NCI-H2227 (cell line): Measurements from ENCODE around the gene LRP1B.
"Not testable (repeated sequence)": the region's sequence is repeated elsewhere in the genome, so short reads cannot be mapped to it uniquely, and the experiment has no call there.

Experiments
- DNase-seq: peaks from one replicate; lab custom pipeline; 2025; ENCODE audit not compliant: unreplicated experiment; lab: John Stamatoyannopoulos, UW

Gene LRP1B

DNA sequence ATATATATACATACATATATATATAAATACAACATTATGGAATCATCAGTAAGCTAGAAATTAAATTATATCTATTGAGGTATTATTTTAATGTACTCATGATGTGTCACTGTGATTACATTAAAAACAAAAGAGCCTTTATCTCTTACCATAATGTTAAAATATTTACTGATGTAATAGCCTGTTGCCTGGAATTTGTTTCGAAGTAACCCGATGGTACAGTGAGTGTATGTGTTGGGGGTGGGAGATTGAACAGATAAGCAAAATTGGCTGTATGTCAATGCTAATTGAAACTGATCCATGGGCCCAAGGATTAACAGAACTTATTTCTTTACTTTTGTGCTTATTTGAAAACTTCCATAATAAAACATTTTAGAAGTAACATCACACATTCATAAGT lies 1473.2 kb downstream of the LRP1B start:
- no peak for DNase-seq

DNA sequence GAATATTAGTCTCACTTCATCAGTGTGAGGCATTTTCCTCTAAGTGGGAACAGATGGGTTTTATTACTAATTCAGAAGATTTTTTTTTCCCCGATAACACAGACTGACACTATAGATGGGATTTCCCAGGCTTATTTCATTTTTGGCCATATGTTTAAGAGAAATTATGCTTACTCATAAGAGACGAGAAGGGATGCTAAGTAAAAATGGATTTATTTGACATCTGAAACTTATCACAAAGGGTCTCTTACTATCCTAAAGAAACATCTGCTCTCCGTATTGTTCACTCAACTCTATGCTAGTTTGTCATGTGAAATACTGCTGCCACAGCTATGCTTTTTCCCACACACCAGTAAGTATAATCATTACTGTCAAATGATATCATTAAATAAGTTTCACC lies 1476.3 kb downstream of the LRP1B start:
- no peak for DNase-seq

DNA sequence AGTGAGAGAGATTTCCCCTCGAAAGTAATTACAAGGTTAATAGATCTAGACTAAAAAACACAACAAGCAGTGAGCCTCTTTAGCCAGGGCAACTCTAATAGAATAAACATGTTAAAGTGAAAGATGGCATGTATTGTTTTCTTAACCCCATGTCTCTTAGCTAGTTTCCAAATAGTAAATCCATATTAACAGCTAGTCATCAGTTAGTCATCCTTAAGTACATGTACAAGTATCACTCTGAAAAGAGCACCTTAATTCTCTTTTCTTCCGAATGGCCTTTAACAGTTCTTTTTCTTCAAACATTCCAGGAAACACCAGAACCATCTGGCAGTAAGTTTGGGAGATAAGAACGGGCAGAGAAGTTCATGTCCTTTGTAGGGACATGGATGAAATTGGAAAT lies 1480.0 kb downstream of the LRP1B start:
- DNase-seq, result no peak

DNA sequence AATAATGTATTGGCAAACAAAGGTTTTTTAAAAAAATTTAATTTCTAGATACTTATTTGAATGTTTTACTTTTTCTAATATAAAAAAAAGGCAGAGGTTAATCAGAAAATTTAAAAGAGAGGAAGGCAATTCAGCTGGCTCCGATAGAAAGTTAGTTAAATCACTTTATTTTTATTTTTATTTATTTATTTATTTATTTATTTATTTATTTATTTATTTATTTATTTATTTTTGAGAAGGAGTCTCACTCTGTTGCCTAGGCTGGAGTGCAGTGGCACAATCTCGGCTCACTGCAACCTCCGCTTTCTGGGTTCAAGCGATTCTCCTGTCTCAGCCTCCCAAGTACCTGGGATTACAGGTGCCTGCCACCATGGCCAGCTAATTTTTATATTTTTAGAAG lies 1480.7 kb downstream of the LRP1B start:
- not testable (repeated sequence) for DNase-seq

DNA sequence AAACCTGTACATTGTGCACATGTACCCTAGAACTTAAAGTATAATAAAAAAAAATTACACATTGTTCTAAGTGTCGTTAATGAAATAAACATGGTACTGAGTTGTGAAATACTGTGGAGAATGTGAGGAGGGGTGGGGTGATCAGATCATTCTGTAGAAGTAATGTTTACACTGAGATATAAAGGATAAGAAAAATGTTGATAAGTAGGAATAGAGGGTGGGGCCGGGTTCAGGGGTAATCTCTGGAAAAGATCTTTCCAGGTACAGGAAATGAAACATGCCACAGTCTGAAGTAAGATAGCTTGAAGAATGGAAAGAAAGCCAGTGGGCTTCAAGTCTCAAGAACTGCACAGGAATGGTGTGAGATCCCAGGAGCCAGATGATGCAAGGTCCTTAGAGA lies 1482.4 kb downstream of the LRP1B start:
- DNase-seq, result no peak

DNA sequence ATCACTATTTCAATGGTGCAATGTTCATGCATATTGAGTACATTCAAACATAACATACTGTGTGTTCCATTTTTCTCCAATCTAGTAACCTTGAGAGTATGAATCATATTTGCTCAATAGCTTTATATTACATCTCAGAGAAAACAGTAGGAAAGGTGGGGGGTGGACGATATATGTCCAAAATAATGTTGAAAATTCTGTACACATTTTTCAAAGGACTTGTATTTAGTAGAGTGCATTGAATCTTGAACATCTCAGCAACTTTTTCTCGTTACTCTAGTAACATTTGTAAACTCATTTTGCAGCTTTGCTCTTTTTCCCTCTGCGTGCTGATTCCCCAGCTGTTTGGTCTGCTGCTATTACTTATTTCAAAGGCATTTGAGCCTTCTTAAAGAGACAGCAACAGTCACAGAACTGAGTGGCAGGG lies 1487.0 kb downstream of the LRP1B start:
- peak; percentile 13 for DNase-seq

DNA sequence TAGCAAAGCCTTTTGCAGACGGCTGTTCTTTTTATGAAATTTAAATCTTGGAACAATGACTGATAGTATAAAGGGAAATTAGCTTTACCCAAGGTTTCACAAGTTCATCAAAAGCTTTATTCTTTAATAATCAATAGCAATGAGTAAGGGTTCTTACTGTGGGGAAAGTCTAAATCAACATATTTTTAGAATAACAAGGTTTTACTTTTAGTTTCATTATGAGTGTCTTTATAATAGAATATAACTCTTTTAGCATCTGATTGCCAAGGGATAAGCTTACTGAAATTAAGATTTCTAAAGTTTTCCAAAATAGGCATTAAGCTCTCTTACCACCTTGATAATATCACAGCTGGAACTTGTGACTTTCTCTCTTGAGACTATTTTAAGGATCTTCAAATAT lies 1489.7 kb downstream of the LRP1B start:
- no peak for DNase-seq

DNA sequence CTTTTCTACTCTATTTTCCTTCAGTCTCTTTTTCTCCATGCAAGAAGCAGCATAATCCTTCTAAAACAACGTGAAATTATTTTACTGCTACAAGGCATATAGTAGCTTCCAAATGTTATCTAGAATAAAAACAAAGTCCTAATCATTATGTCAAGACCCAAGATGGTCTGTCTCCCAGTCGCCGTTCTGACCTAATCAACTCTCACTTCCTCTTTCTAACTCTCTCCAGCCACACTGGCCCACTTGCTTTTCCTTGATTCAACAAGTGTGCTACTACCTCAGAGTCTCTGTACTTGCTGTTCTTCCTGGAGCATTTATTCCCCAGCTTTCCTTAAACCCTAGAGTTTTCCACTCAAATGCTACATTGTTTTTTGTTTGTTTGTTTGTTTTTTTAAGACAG lies 1491.2 kb downstream of the LRP1B start:
- no peak for DNase-seq

DNA sequence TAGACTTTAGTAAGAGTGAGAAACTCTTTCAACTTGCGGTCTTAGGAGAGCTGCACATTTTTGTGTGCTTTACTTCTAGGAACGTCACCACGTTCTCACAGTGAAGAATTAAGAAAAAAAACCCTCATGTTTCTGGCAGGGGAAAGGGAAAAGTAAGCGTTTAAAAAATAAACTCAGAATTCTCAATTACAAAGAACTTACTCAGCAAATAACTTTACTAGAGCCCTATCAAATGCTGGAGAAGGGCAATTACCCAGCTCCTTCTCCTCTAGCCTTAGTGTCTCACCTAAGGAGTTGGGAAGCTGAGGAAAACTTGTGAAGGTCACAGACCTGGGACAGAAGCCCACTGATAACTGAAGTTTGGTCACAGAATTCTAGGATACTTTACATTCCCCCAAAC lies 1500.3 kb downstream of the LRP1B start:
- no peak for DNase-seq

DNA sequence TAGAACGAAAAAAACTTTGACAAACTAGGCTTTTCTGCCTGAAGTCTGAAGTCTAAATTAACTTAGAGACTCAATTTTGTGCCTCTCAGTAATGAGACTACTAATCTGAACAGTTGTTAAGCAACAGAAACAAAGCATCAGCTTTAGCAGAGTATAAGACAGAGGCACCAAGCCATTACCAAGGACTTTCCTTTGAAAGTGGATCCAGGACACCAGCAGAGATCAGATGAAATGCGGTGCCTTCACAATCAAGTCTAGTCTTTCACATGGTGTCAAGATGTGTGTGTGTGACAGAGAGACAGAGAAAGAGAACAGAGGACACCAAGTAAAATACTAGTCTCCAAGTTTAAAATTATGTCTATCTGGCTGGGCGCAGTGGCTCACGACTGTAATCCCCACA lies 1502.9 kb downstream of the LRP1B start:
- no peak for DNase-seq

DNA sequence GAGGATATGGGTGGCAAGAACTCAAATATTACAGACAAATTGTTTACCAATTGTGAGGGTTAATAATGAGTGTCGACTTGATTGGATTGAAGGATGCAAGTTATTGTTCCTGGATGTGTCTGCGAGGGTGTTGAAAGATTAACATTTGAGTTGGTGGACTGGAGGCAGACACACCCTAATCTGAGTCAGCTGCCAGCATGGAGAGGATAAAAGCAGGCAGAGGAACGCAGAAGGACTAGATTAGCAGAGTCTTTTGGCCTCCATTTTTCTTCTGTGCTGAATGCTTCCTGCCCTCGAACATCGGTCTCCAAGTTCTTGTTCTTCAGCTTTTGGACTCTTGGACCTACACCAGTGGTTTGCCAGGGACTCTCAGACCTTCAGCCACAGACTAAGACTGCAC lies 1503.7 kb downstream of the LRP1B start:
- no peak for DNase-seq

DNA sequence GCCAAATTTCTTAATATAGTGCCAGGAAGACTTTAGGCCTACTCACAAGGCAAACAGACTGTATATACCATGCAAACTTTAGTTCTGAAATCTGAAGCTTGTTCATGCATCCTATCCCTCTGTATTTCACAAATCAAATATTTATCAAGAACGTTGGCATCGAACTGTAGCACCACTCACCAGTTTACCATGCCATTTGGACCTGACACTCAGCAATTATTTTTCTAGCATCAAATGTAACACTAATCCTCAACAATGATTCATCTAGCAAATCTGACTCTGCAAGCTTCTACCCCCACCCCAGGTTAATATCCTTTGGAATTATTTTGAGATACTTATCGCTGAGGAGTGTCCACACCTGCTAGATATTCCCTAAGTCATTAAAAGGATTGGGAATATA lies 1506.6 kb downstream of the LRP1B start:
- DNase-seq, result no peak

DNA sequence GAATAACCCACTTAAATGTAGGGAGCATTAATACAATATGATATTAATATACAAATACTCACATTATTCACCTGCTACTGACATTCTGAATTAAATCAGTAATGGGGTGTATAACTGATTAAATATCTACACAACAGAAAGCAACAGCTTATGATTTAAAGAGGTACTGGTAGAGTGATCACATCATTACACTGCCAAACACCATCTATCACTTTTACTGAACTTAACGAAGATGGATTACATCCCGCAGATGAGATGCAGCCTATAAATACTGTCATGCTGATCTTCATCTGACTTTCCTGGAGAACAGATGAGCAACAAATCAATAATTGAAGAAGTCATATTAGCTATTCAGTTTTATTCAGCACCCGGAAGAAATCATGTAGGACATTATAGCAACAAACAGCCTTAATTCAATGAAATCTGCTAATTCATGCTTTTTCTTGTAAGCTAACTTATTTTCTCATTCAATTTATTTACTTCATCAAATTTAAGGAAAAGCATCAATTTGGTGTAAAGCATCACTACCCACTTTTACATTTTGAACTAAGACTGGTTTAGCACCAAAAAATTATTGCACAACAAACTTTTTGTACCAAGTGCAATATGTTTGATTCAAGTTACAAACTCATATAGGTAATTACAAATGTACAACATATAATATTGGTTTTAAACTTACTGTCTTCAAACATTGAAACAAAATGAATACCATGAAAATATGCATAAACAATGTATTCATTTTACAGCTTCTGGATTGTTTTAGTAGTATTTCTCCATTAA lies 1509.0 kb downstream of the LRP1B start:
- DNase-seq, result no peak

DNA sequence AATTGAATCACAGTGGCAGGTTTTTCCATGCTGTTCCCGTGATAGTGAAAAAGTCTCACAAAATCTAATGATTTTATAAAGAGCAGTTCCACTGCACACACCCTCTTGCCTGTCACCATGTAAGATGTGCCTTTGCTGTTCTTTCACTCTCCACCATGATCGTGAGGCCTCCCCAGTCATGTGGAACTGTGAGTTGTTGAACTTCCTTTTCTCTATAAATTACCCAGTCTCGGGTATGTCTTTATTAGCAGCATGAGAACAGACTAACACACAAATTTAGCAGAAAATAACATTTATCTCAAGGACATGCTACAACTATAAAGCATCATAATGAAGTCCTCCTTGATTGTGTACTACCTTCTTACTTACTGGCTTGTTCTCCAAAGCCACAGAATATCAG lies 1526.0 kb downstream of the LRP1B start:
- DNase-seq, result no peak

DNA sequence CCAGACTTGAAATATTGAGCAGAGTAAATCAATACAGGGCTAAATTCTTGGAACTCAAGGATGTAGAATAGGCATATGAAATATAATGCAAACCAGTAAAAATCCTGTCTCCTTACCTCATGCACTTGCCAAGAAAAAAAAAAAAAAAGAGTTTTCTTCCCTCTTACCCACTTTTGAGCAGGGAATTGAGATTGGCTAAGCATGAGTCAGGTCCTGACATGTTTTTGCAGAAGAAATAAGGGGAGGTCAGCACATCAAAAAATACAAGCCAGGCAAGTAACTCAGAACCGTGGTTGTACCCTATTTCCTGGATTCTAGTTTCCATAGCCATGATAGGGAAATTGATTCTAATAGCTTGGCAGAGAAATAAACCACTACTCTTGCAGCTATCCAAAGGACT lies 1526.7 kb downstream of the LRP1B start:
- DNase-seq, result no peak

DNA sequence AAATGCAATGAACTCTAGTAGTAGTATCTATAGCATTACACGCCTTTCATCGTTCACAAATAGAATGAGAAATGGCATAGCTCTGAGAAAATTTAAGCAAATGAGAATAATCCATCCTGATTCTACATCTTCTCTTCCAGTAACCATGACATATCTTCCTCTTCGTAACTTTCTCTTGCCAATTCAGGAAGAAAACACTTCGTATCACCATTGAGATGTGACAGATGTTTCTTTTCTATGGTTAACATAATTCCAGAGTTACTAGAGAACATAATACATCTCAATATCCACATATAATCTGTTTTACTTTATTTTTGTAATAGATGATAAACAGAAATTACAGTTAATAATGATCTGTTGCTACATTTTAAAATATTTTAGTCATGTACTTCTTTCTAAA lies 1527.4 kb downstream of the LRP1B start:
- no peak for DNase-seq

DNA sequence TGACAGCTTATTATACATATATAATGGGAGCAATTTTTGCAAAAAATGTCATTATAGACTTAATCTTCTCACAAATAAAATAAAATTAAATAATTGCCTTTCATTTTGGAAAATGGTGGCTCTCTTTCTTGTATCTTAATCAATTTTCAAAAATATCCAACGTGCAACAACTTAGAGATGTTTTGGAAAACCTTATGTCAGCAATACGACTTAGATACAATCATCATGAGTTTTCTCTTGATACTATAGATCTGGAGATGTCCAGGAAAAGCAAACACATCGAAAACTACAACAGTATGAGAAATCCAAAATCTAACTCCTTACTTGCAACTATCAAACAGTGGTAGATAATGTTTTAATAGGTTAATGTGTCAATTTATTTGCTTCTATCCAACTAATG lies 1529.0 kb downstream of the LRP1B start:
- no peak for DNase-seq

DNA sequence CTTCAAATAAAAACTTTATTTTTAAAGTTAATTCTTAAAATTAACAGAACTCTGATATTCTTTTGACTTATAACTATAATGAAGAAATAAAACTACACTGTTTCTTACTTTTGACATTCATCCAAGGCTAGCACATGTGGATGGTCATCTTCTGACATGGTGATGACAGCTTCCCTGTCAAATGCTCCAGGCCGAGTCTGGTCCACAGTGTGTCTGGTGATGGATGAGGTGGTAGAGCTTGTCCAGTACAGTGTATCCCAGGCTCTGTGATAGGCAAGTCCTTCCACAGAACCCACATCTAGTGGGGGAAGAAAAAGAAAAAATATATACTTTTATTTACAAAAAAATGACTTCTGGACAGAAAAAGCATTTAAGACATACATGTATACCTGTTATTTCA lies 1529.5 kb downstream of the LRP1B start:
- no peak for DNase-seq

DNA sequence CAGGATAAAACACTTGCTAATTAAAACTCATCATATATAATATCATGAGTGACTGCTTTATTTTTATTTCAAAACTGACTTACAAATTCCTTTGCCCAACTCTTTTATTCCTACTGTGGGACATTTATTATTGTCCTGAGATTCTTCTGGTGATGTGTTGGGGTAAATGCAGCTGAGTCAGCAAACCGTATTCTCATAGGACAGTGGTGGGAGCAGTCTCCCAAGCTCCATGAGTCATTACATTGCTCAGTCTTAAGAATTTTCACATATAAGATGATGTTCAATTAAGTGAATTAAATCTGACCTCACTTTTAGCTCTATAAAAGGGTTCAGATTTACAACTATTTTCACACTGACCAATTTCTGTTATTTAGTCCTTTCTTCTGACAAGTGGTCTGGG lies 1530.7 kb downstream of the LRP1B start:
- DNase-seq, result peak; percentile 13

DNA sequence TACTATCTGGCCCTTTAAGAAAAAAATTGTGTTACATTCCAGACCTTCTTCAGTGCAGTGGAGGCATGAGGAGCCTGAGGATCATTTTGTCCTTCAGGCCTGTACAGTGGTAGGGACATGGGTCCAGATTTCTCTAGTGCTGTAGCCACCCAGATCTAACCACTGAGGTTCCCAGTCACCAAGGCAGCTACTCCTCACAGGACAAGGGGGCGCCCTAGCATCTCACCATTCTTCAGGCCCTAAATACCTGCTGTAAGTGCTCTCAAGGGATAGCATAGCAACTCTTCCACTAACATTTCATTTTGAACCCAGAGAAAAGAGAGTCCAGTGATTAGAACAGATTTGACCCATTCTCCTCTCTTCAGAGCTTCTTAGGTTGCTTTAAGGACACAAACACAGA lies 1533.0 kb downstream of the LRP1B start:
- no peak for DNase-seq

DNA sequence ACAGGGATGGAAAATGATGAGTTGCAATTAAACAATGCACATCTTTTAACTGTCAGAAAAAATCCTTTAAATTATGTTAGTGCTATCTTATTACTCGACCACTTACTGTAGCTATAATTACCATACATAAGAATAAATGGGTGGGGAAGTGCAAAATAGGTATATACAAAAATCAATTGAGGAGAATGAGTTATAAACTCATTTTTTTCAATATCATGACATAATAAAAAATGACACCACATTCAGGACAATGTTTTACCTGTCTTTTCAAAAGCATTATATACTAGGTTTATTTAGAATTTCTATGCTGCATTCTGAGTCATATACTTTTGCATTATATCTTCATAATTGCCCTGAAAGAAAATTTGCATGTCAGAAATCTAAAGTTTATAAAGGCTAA lies 1533.6 kb downstream of the LRP1B start:
- DNase-seq, result no peak

DNA sequence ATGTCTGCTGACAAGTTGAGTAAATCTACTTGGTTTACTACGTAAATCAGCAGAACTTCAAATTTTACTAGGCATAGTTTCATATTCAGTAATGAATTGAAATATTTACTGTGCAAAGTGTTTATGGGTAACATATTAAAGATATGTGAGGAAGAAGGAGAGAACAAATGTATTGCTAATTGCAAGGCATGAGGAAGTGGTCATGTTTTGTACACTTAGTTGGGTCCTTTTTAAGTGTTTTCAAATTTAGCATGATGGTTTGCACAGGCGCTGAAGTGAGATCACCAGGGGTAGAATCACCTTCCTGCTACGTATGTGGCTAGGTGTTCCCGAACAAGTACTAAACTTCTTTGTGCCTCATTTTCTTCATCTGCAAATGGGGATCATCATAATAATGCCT lies 1534.4 kb downstream of the LRP1B start:
- DNase-seq, result no peak

DNA sequence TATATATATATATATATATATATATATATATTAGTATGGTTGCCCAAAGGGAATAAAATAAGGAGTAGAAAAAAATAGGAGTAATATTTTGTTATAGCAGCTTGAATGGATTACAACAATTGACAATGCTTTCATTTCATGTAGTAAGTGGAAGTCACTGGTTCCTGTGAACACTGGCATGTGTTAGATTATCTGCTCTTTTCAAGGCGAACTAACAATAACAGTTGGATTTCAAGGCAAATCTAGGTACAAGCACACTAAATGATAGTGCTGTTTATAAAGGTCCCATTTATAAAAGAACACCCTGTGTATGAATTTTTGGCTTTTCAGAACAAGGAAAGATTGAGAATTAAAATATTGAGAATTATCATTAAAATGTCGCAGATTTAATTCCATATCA lies 1535.7 kb downstream of the LRP1B start:
- DNase-seq, result no peak
